ENCODE results near the gene CTSW. TPM values are rescaled to one million over a fixed set of nuclear protein-coding genes. Genes with fewer than 3 reads are reported as not detected.

CTSW gene
- total and polyA plus RNA-seq, 2 donors (not counting 1 experiment from before 2014, with no cell fraction given): 0.84 to 4.6 TPM

- H3K27ac ChIP-seq (ENCODE audit: low read length in 2 of 2): no peak overlapping the region
- Mint-ChIP-seq H3K9me3 (ENCODE audit: insufficient read depth) (no peaks in the 10 kb centered on the region), H3K27me3 (no peaks in the 10 kb centered on the region), H3K4me1 (peaks cover 50% of the 10 kb centered on the region), H3K4me3 (no peak overlapping the region), H3K27ac (peak overlapping the region; percentile 83)
- peaks cover 18 to 44% of the 10 kb centered on the region in 2 donors for H3K4me1 ChIP-seq (ENCODE audit: control insufficient read depth in 2 of 2, insufficient read depth in 2 of 2, low read length in 2 of 2)
- ATAC-seq (ENCODE audit: low read depth): no peak
- no peak for TF ChIP-seq CTCF (IDR thresholded peaks at IDR 0.05)
- no peak for TF ChIP-seq EZH2 (IDR thresholded peaks at IDR 0.05; ENCODE audit: borderline replicate concordance, insufficient read depth, low read depth, low read length, poor library complexity, severe bottlenecking)
- H3K4me3 ChIP-seq (ENCODE audit: control extremely low read depth in 1 of 5, extremely low read depth in 1 of 5, insufficient read depth in 1 of 5, low read depth in 2 of 5, low read length in 4 of 5): no peak overlapping the region
- no peak overlapping the region for H2AFZ ChIP-seq (ENCODE audit: insufficient read depth, low read depth, low read length, poor library complexity, severe bottlenecking)
- no peaks in the 10 kb centered on the region for H3K27me3 ChIP-seq (replicated peaks in 1 of 4; ENCODE audit: control extremely low read depth in 1 of 4, control insufficient read depth in 3 of 4, insufficient read depth in 4 of 4, low read length in 3 of 4)
- ChIA-PET POLR2A (interaction anchor here (0.6 to 3.3 kb wide), 7 partner anchors 10 to 256 kb away, joined by 3 to 13 read pairs (median 6); partner anchors contain the start of genes C11orf68, CFL1, KAT5 and MUS81), CTCF (interaction anchor here (0.6 to 15.5 kb wide), 42 partner anchors 10 to 322 kb away, joined by 3 to 244 read pairs (median 9); partner anchors contain the start of genes AP5B1, BANF1, C11orf68 and CFL1)
- H3K9ac ChIP-seq (ENCODE audit: low read length): no peak overlapping the region
- peaks cover 0 to 31% of the 10 kb centered on the region in 2 experiments for H3K36me3 ChIP-seq (replicated peaks in 1 of 2; ENCODE audit: control extremely low read depth in 1 of 2, control insufficient read depth in 1 of 2, extremely low read depth in 1 of 2, insufficient read depth in 2 of 2, low read length in 1 of 2)
- peaks cover 24% of the 10 kb centered on the region for H3K79me2 ChIP-seq (ENCODE audit: control insufficient read depth, insufficient read depth, low read length)
- H3K9me3 ChIP-seq (ENCODE audit: control extremely low read depth in 1 of 3, control insufficient read depth in 2 of 3, insufficient read depth in 1 of 3, low read length in 2 of 3): no peaks in the 10 kb centered on the region
- DNase-seq: no peak
- peaks cover 5% of the 10 kb centered on the region for H4K20me1 ChIP-seq (ENCODE audit: control insufficient read depth, insufficient read depth, low read length, poor library complexity, severe bottlenecking)
- WGBS (ENCODE audit: insufficient coverage): 92% methylated on average over 26 of the region's 28 CpGs
- no peak overlapping the region for H3K4me2 ChIP-seq (replicated peaks; ENCODE audit: low read depth, low read length, poor library complexity, severe bottlenecking)
- intact Hi-C loops (cut with micrococcal nuclease): loop anchor here (1.0 kb wide), 4 partner anchors 24 to 178 kb away; partner anchors contain the start of gene MUS81
Observed at GRCh38 chr11:65883786-65884715, 4.4 kb downstream of the CTSW start.

Data from B cell (primary cell).